DND-41 (cell line): ENCODE data around the gene CTPS2.

Experiments
- ATAC-seq: fragments of 200-7000 bp; cut with Tn5 transposase; 3 replicates; pipeline ENCODE4 v1.9.1; 2021; ENCODE audit warnings: low read depth; ENCODE audit not compliant: insufficient read depth
- DNase-seq: peaks from one replicate; pipeline ENCODE4 v3.0.0-alpha.2; 2020
- H2AFZ ChIP-seq: 2 replicates; pipeline ENCODE4 v1.6.0; 2012; ENCODE audit warnings: low read depth, low read length
- H3K27ac ChIP-seq: 2 replicates; pipeline ENCODE4 v1.5.1; 2012; ENCODE audit warnings: low read length, inconsistent platforms
- H3K27me3 ChIP-seq: fragments of 200-600 bp; sonication (generic); 2 replicates; pipeline ENCODE4 v1.6.0; 2012; ENCODE audit warnings: low read length, mild to moderate bottlenecking, inconsistent platforms; ENCODE audit not compliant: insufficient read depth, poor library complexity
- H3K36me3 ChIP-seq: 2 replicates; pipeline ENCODE4 v1.5.1; 2012; ENCODE audit warnings: low read length, inconsistent platforms; ENCODE audit not compliant: insufficient read depth
- H3K4me1 ChIP-seq: 2 replicates; pipeline ENCODE4 v1.5.1; 2012; ENCODE audit warnings: mild to moderate bottlenecking, low read length; ENCODE audit not compliant: insufficient read depth
- H3K4me2 ChIP-seq: 2 replicates; pipeline ENCODE4 v1.6.0; 2012; ENCODE audit warnings: mild to moderate bottlenecking, moderate library complexity, low read length, inconsistent platforms; ENCODE audit not compliant: insufficient read depth
- H3K4me3 ChIP-seq, 2 experiments: fragments of 200-600 bp in 1 of 2; shearing (Covaris generic) in 1 of 2; 2 replicates each; pipeline ENCODE4 v1.5.1; 2012 to 2016; ENCODE audit warnings: inconsistent platforms in 2 of 2, low read length in 2 of 2, mild to moderate bottlenecking in 2 of 2, low read depth in 1 of 2, moderate library complexity in 1 of 2
- H3K79me2 ChIP-seq: 2 replicates; pipeline ENCODE4 v1.6.0; 2012; ENCODE audit warnings: low read length, inconsistent platforms; ENCODE audit not compliant: insufficient read depth
- H3K9ac ChIP-seq: 2 replicates; pipeline ENCODE4 v1.6.0; 2012; ENCODE audit warnings: low read depth, mild to moderate bottlenecking, inconsistent platforms, low read length, moderate library complexity
- H3K9me3 ChIP-seq: 2 replicates; pipeline ENCODE4 v1.5.1; 2012; ENCODE audit warnings: low read length, moderate library complexity, mild to moderate bottlenecking, inconsistent platforms; ENCODE audit not compliant: insufficient read depth, severe bottlenecking
- H4K20me1 ChIP-seq: 2 replicates; pipeline ENCODE4 v1.6.0; 2012; ENCODE audit warnings: low read length; ENCODE audit not compliant: insufficient read depth
- CTCF ChIP-seq: IDR thresholded peaks from 2 replicates; pipeline ENCODE4 v1.5.1; 2012; ENCODE audit warnings: borderline replicate concordance, low read length, moderate library complexity, mild to moderate bottlenecking; ENCODE audit not compliant: poor library complexity, severe bottlenecking; ENCODE audit errors: extremely low read depth
- EZH2 ChIP-seq: IDR thresholded peaks from 3 replicates; pipeline ENCODE4 v1.6.1; 2012; ENCODE audit warnings: borderline replicate concordance, low read depth, mild to moderate bottlenecking, moderate library complexity, low read length, inconsistent platforms; ENCODE audit not compliant: severe bottlenecking

The CTPS2 gene

GRCh38 chrX:16664074-16664473 lies 48.4 kb downstream of the CTPS2 start:
- no peaks in the 10 kb centered on the region for H4K20me1 ChIP-seq
- H2AFZ ChIP-seq: no peak overlapping the region
- no peaks in the 10 kb centered on the region for H3K9me3 ChIP-seq
- H3K27me3 ChIP-seq: no peaks in the 10 kb centered on the region
- no peak for ATAC-seq
- H3K36me3 ChIP-seq: peaks cover 13% of the 10 kb centered on the region; the same call in 1 of the 2 replicates
- no peak overlapping the region for H3K4me3 ChIP-seq
- no peak overlapping the region for H3K27ac ChIP-seq
- no peak for TF ChIP-seq CTCF
- no peak for TF ChIP-seq EZH2
- no peaks in the 10 kb centered on the region for H3K4me1 ChIP-seq
- no peaks in the 10 kb centered on the region for H3K79me2 ChIP-seq
- no peak overlapping the region for H3K9ac ChIP-seq
- no peak for DNase-seq
- no peak overlapping the region for H3K4me2 ChIP-seq

- DNase-seq (no peak), ATAC-seq (no peak)
- TF ChIP-seq CTCF (no peak), EZH2 (no peak)
- no peaks in the 10 kb centered on the region for H3K79me2 ChIP-seq
- H3K36me3 ChIP-seq: peaks cover 13% of the 10 kb centered on the region; the same call in 1 of the 2 replicates
- no peak overlapping the region for H3K4me2 ChIP-seq
- H4K20me1 ChIP-seq: no peaks in the 10 kb centered on the region
- no peaks in the 10 kb centered on the region for H3K4me1 ChIP-seq
- no peak overlapping the region for H3K27ac ChIP-seq
- no peak overlapping the region for H2AFZ ChIP-seq
- no peak overlapping the region for H3K4me3 ChIP-seq
- H3K9me3 ChIP-seq: no peaks in the 10 kb centered on the region
- H3K9ac ChIP-seq: no peak overlapping the region
- H3K27me3 ChIP-seq: no peaks in the 10 kb centered on the region
Observed at GRCh38 chrX:16662402-16662801, 50.1 kb downstream of the CTPS2 start.

GRCh38 chrX:16661495-16661894 lies 51.0 kb downstream of the CTPS2 start:
- H2AFZ ChIP-seq: no peak overlapping the region
- no peak overlapping the region for H3K4me3 ChIP-seq
- no peak overlapping the region for H3K4me2 ChIP-seq
- no peaks in the 10 kb centered on the region for H4K20me1 ChIP-seq
- no peaks in the 10 kb centered on the region for H3K79me2 ChIP-seq
- no peak overlapping the region for H3K9ac ChIP-seq
- no peak overlapping the region for H3K27ac ChIP-seq
- H3K9me3 ChIP-seq: no peaks in the 10 kb centered on the region
- ATAC-seq (no peak), DNase-seq (no peak)
- TF ChIP-seq EZH2 (no peak), CTCF (no peak)
- H3K36me3 ChIP-seq: peaks cover 11% of the 10 kb centered on the region; the same call in 1 of the 2 replicates
- no peaks in the 10 kb centered on the region for H3K4me1 ChIP-seq
- H3K27me3 ChIP-seq: no peaks in the 10 kb centered on the region

DNA sequence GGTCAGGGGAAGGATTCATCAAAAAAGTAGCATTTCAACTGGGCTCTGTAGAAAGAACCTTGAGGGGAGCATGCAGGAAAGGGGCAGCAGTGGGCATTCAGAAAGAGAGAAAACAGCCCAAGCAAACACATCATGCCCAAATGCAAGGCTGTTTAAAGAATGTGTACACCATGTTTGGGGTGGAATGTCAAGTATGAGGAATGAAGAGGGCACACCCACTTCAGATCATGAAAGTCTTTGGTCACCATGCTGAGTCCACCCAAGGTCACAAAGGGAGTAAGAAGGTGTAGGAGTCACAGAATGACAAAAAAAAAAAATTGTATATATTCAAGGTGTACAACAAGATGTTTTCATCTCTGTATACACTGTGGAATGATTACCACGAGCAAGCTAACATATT lies 53.1 kb downstream of the CTPS2 start:
- no peak overlapping the region for H3K4me2 ChIP-seq
- no peaks in the 10 kb centered on the region for H3K27me3 ChIP-seq
- TF ChIP-seq CTCF (no peak), EZH2 (no peak)
- H3K79me2 ChIP-seq: no peaks in the 10 kb centered on the region
- no peaks in the 10 kb centered on the region for H3K36me3 ChIP-seq
- H3K9me3 ChIP-seq: no peaks in the 10 kb centered on the region
- no peak overlapping the region for H3K9ac ChIP-seq
- H3K27ac ChIP-seq: no peak overlapping the region
- no peaks in the 10 kb centered on the region for H4K20me1 ChIP-seq
- no peaks in the 10 kb centered on the region for H3K4me1 ChIP-seq
- H2AFZ ChIP-seq: no peak overlapping the region
- ATAC-seq (no peak), DNase-seq (no peak)
- no peak overlapping the region for H3K4me3 ChIP-seq
